ENCODE measurements around the gene COMMD10.

COMMD10 gene

GRCh38 chr5:116296335-116297072 lies 211.7 kb downstream of the COMMD10 start:
- H3K27ac ChIP-seq (ENCODE audit: low read depth, low read length): no peak overlapping the region
- no peaks in the 10 kb centered on the region for H3K27me3 ChIP-seq (ENCODE audit: control insufficient read depth in 1 of 2, insufficient read depth in 2 of 2, low read length in 2 of 2)
- H3K4me1 ChIP-seq (ENCODE audit: insufficient read depth, low read length): peaks cover 13% of the 10 kb centered on the region
- H3K4me3 ChIP-seq (ENCODE audit: low read depth in 1 of 2, low read length in 2 of 2): no peak overlapping the region
- no peak overlapping the region for H3K9ac ChIP-seq (ENCODE audit: low read length)
- peaks cover 10% of the 10 kb centered on the region for H3K9me3 ChIP-seq (ENCODE audit: low read length)
- H3K36me3 ChIP-seq (ENCODE audit: insufficient read depth, low read length): no peaks in the 10 kb centered on the region

DNA sequence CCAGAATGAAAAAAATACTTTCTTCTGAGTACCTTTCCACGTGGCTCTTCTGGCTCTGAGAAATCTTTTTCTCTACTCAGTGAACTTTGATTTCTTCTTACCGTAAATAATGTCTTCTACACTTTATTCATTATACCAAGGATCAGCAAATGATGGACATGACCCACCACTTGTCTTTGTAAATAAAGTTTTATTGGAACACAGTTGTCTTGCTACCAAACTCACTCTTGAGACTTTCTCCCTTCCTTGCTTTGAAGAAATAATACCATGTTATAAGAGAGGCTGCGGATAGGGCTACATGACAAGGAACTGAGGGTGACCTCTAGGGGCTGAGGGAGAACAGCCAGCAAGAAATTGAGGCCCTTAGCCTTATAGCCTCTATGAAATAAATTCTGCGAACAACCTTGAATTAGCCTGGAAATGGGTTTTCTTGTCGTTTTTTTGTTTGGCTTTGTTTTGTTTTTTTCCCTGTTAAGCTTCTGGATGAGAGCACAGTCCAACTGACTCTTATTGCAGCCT lies 212.5 kb downstream of the COMMD10 start:
- H3K36me3 ChIP-seq (ENCODE audit: insufficient read depth, low read length): no peaks in the 10 kb centered on the region
- H3K27me3 ChIP-seq (ENCODE audit: control insufficient read depth in 1 of 2, insufficient read depth in 2 of 2, low read length in 2 of 2): no peaks in the 10 kb centered on the region
- peaks cover 13% of the 10 kb centered on the region for H3K4me1 ChIP-seq (ENCODE audit: insufficient read depth, low read length)
- H3K27ac ChIP-seq (ENCODE audit: low read depth, low read length): no peak overlapping the region
- H3K9me3 ChIP-seq (ENCODE audit: low read length): peaks cover 10% of the 10 kb centered on the region
- H3K4me3 ChIP-seq (ENCODE audit: low read depth in 1 of 2, low read length in 2 of 2): no peak overlapping the region
- no peak overlapping the region for H3K9ac ChIP-seq (ENCODE audit: low read length)

DNA sequence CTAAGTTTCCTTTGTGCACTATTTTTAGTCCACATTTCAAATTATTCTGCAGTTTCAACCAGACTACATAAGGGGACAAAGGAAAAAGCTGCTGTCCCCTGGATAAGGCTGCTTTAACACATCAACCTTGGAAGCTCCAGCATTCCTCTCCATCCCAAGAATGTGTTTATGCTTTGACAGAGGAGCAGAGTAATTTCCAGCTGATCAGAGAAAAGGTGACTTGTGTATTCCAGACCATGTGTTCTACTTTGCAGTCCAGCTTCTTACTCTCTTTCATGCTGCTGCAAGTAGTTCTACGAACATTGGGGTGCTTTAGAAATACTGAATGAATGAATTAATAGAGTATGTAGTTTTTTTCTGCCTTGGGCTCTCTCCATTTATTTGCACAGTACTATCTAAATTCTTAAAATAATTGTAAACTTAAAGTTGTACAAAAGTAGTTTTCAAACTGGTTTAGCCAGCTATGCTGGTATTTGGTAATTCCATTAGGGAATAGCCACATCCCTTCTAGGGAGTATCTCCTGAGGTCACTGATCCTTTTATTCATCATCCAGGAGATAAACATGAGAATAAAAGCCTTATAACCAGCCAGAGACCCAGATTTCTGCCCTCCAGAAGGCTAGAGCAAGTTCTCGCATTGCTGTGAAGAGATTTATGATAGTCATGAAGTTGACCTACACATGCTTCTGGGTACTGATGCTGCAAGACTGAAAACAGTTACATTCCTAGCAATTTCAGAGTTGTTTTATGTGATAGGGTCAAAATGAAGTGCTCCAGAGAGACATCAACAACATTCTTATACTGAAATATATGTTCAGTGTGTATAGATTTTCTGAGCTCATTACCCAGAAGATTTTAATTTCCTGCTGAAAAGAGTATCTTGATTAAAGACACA lies 215.2 kb downstream of the COMMD10 start:
- Histone ChIP-seq H3K36me3 (ENCODE audit: insufficient read depth, low read length) (peaks cover 10% of the 10 kb centered on the region), H3K27ac (ENCODE audit: low read depth, low read length) (no peak overlapping the region), H3K27me3 (ENCODE audit: control insufficient read depth in 1 of 2, insufficient read depth in 2 of 2, low read length in 2 of 2) (no peaks in the 10 kb centered on the region), H3K9me3 (ENCODE audit: low read length) (peaks cover 10% of the 10 kb centered on the region), H3K4me1 (ENCODE audit: insufficient read depth, low read length) (peaks cover 13% of the 10 kb centered on the region), H3K4me3 (ENCODE audit: low read depth in 1 of 2, low read length in 2 of 2) (no peak overlapping the region), H3K9ac (ENCODE audit: low read length) (no peak overlapping the region)

- Histone ChIP-seq H3K9ac (ENCODE audit: low read length) (no peak overlapping the region), H3K4me1 (ENCODE audit: insufficient read depth, low read length) (peaks cover 13% of the 10 kb centered on the region), H3K4me3 (ENCODE audit: low read depth in 1 of 2, low read length in 2 of 2) (no peak overlapping the region), H3K9me3 (ENCODE audit: low read length) (peaks cover 10% of the 10 kb centered on the region), H3K27ac (ENCODE audit: low read depth, low read length) (no peak overlapping the region), H3K36me3 (ENCODE audit: insufficient read depth, low read length) (peaks cover 10% of the 10 kb centered on the region), H3K27me3 (ENCODE audit: control insufficient read depth in 1 of 2, insufficient read depth in 2 of 2, low read length in 2 of 2) (no peaks in the 10 kb centered on the region)
Measured at GRCh38 chr5:116301110-116301509, 216.3 kb downstream of the COMMD10 start.

GRCh38 chr5:116303340-116303739 lies 218.5 kb downstream of the COMMD10 start:
- no peak overlapping the region for H3K9ac ChIP-seq (ENCODE audit: low read length)
- H3K9me3 ChIP-seq (ENCODE audit: low read length): peaks cover 6% of the 10 kb centered on the region
- no peaks in the 10 kb centered on the region for H3K27me3 ChIP-seq (ENCODE audit: control insufficient read depth in 1 of 2, insufficient read depth in 2 of 2, low read length in 2 of 2)
- no peak overlapping the region for H3K4me3 ChIP-seq (ENCODE audit: low read depth in 1 of 2, low read length in 2 of 2)
- H3K36me3 ChIP-seq (ENCODE audit: insufficient read depth, low read length): peaks cover 10% of the 10 kb centered on the region
- H3K4me1 ChIP-seq (ENCODE audit: insufficient read depth, low read length): peaks cover 13% of the 10 kb centered on the region
- no peak overlapping the region for H3K27ac ChIP-seq (ENCODE audit: low read depth, low read length)

DNA sequence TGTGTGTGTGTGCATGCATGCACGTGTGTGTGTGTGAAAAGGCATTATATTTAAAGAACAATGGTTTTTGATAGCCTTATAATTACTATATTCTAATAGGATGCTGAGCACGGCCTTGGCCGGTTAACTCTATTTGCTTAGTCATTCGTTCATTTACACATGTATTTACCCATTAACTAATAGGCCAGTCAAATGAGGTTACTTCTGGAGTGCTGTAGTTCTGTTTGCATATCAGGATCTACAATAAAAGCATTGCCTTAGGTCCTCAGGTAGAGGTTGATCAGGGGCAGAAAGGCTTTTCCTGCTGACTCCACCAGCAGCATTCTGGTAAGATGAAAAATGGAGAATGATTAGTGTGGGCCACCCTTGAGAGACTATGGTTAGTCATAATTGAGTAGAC lies 219.0 kb downstream of the COMMD10 start:
- Histone ChIP-seq H3K9me3 (ENCODE audit: low read length) (peaks cover 1% of the 10 kb centered on the region), H3K4me1 (ENCODE audit: insufficient read depth, low read length) (peaks cover 13% of the 10 kb centered on the region), H3K4me3 (ENCODE audit: low read depth in 1 of 2, low read length in 2 of 2) (no peak overlapping the region), H3K9ac (ENCODE audit: low read length) (no peak overlapping the region), H3K36me3 (ENCODE audit: insufficient read depth, low read length) (peaks cover 10% of the 10 kb centered on the region), H3K27ac (ENCODE audit: low read depth, low read length) (no peak overlapping the region), H3K27me3 (ENCODE audit: control insufficient read depth in 1 of 2, insufficient read depth in 2 of 2, low read length in 2 of 2) (no peaks in the 10 kb centered on the region)

- peaks cover 10% of the 10 kb centered on the region for H3K36me3 ChIP-seq (ENCODE audit: insufficient read depth, low read length)
- H3K4me3 ChIP-seq (ENCODE audit: low read depth in 1 of 2, low read length in 2 of 2): no peak overlapping the region
- H3K27ac ChIP-seq (ENCODE audit: low read depth, low read length): no peak overlapping the region
- H3K9ac ChIP-seq (ENCODE audit: low read length): no peak overlapping the region
- peaks cover 3% of the 10 kb centered on the region for H3K9me3 ChIP-seq (ENCODE audit: low read length)
- H3K27me3 ChIP-seq (ENCODE audit: control insufficient read depth in 1 of 2, insufficient read depth in 2 of 2, low read length in 2 of 2): no peaks in the 10 kb centered on the region
- H3K4me1 ChIP-seq (ENCODE audit: insufficient read depth, low read length): no peaks in the 10 kb centered on the region
Measured at GRCh38 chr5:116305899-116306298, 221.1 kb downstream of the COMMD10 start.

DNA sequence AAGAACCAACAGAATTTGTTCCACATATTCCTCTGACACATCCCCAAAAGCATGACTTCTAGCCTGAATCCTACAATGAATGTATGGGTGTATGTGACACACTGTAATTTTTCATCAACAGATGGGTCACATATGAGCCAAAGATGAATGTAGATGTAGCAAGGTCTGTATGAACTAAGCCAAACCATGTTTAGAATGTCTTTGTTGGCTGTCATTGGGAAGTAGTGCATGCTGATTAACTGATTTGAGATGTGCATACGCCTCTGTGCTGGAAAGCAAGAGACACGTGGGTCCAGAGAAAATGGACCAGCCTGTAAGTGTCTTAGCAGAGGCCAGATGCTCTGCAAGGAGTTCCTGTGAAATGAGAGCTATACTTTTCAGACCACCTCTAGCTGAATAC lies 222.0 kb downstream of the COMMD10 start:
- Histone ChIP-seq H3K9ac (ENCODE audit: low read length) (no peak overlapping the region), H3K27ac (ENCODE audit: low read depth, low read length) (no peak overlapping the region), H3K4me1 (ENCODE audit: insufficient read depth, low read length) (no peaks in the 10 kb centered on the region), H3K9me3 (ENCODE audit: low read length) (peaks cover 3% of the 10 kb centered on the region), H3K36me3 (ENCODE audit: insufficient read depth, low read length) (peaks cover 10% of the 10 kb centered on the region), H3K4me3 (ENCODE audit: low read depth in 1 of 2, low read length in 2 of 2) (no peak overlapping the region), H3K27me3 (ENCODE audit: control insufficient read depth in 1 of 2, insufficient read depth in 2 of 2, low read length in 2 of 2) (no peaks in the 10 kb centered on the region)

DNA sequence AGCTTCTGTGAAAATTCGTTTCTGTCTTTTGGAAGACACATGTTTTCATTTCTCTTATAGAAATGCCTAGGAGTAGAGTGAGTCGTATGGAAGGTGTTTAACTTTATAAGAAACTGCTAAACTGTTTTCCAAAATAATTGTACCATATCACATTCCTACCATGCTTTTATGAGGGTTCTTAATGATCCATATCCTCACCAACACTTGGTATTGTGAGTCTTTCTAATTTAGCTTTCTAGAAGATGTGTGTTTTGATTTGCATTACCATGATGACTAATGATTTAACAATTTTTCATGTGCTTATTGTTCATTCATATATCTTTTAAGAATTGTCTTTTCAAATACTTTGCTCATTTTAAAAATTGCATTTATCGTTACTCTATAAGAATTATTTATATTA lies 223.6 kb downstream of the COMMD10 start:
- Histone ChIP-seq H3K4me3 (ENCODE audit: low read depth in 1 of 2, low read length in 2 of 2) (no peak overlapping the region), H3K27ac (ENCODE audit: low read depth, low read length) (no peak overlapping the region), H3K4me1 (ENCODE audit: insufficient read depth, low read length) (no peaks in the 10 kb centered on the region), H3K9ac (ENCODE audit: low read length) (no peak overlapping the region), H3K36me3 (ENCODE audit: insufficient read depth, low read length) (peaks cover 8% of the 10 kb centered on the region), H3K27me3 (ENCODE audit: control insufficient read depth in 1 of 2, insufficient read depth in 2 of 2, low read length in 2 of 2) (no peaks in the 10 kb centered on the region), H3K9me3 (ENCODE audit: low read length) (peaks cover 3% of the 10 kb centered on the region)

- no peaks in the 10 kb centered on the region for H3K27me3 ChIP-seq (ENCODE audit: control insufficient read depth in 1 of 2, insufficient read depth in 2 of 2, low read length in 2 of 2)
- H3K9me3 ChIP-seq (ENCODE audit: low read length): peaks cover 7% of the 10 kb centered on the region
- H3K36me3 ChIP-seq (ENCODE audit: insufficient read depth, low read length): no peaks in the 10 kb centered on the region
- no peak overlapping the region for H3K9ac ChIP-seq (ENCODE audit: low read length)
- H3K4me1 ChIP-seq (ENCODE audit: insufficient read depth, low read length): no peaks in the 10 kb centered on the region
- no peak overlapping the region for H3K27ac ChIP-seq (ENCODE audit: low read depth, low read length)
- H3K4me3 ChIP-seq (ENCODE audit: low read depth in 1 of 2, low read length in 2 of 2): peak overlapping the region in 1 of 2 donors; percentile 28
Measured at GRCh38 chr5:116313366-116313765, 228.5 kb downstream of the COMMD10 start.

DNA sequence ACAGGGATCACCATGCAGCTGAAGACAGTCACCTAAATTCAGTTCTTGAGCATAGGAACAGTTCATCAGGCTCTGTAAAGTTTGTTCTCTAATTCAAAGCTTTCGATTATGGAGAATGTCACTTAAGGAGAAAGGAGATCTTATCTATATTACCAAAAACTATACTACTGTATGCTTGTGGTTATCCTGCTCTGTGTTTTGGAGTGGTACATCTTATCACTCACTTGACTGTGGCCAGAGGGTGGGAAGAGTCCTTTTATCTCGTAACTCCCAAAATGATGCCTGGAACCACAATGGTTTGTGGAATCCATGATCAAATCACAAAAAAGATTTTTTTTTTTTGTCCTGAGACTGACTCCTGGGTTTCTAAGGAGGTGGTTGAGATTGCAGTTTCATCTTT lies 230.7 kb downstream of the COMMD10 start:
- peaks cover 4% of the 10 kb centered on the region for H3K9me3 ChIP-seq (ENCODE audit: low read length)
- no peak overlapping the region for H3K4me3 ChIP-seq (ENCODE audit: low read depth in 1 of 2, low read length in 2 of 2)
- H3K4me1 ChIP-seq (ENCODE audit: insufficient read depth, low read length): peaks cover 5% of the 10 kb centered on the region
- no peaks in the 10 kb centered on the region for H3K36me3 ChIP-seq (ENCODE audit: insufficient read depth, low read length)
- no peaks in the 10 kb centered on the region for H3K27me3 ChIP-seq (ENCODE audit: control insufficient read depth in 1 of 2, insufficient read depth in 2 of 2, low read length in 2 of 2)
- no peak overlapping the region for H3K27ac ChIP-seq (ENCODE audit: low read depth, low read length)
- H3K9ac ChIP-seq (ENCODE audit: low read length): no peak overlapping the region
